SK-N-SH treated with all-trans-retinoic acid at 6 μM for 48 hours (cell line): ENCODE data around the gene FLAD1.

Source experiments
- ATAC-seq: fragments of 200-7000 bp; cut with Tn5 transposase; 3 replicates; pipeline ENCODE4 v1.9.1; 2020; ENCODE audit warnings: mild to moderate bottlenecking, moderate library complexity
- ARNTL ChIP-seq: fragments of 450-650 bp; formaldehyde crosslinking; IDR thresholded peaks from 2 replicates; pipeline ENCODE4 v1.5.0; 2020; ENCODE audit warnings: low read depth, mild to moderate bottlenecking, moderate library complexity, borderline replicate concordance
- BACH2 ChIP-seq: fragments of 250-450 bp; sonication (Bioruptor Pico); IDR thresholded peaks from 2 replicates; pipeline ENCODE4 v1.9.0; 2021; ENCODE audit warnings: mild to moderate bottlenecking, borderline replicate concordance
- CSDC2 ChIP-seq: fragments of 250-450 bp; sonication (Bioruptor Pico); IDR thresholded peaks from 2 replicates; pipeline ENCODE4 v1.5.0; 2020; ENCODE audit warnings: mild to moderate bottlenecking, moderate library complexity
- GLIS3 ChIP-seq: fragments of 250-450 bp; sonication (Bioruptor Pico); IDR thresholded peaks from 2 replicates; pipeline ENCODE4 v1.5.0; 2020; ENCODE audit warnings: mild to moderate bottlenecking, moderate library complexity
- ISL1 ChIP-seq: fragments of 250-450 bp; sonication (Bioruptor Pico); IDR thresholded peaks from 2 replicates; pipeline ENCODE4 v2.1.2; 2022; ENCODE audit warnings: mild to moderate bottlenecking, moderate library complexity
- PATZ1 ChIP-seq: fragments of 250-450 bp; sonication (Bioruptor Pico); IDR thresholded peaks from 2 replicates; pipeline ENCODE4 v1.8.0; 2020; ENCODE audit warnings: mild to moderate bottlenecking, moderate library complexity, borderline replicate concordance
- POU6F1 ChIP-seq: fragments of 250-450 bp; sonication (Bioruptor Pico); IDR thresholded peaks from 2 replicates; pipeline ENCODE4 v1.8.0; 2021; ENCODE audit warnings: low read depth, mild to moderate bottlenecking, moderate library complexity, borderline replicate concordance
- PPARA ChIP-seq: fragments of 250-450 bp; sonication (Bioruptor Pico); IDR thresholded peaks from 2 replicates; pipeline ENCODE4 v1.5.0; 2020; ENCODE audit warnings: mild to moderate bottlenecking, borderline replicate concordance
- RARB ChIP-seq: fragments of 250-450 bp; sonication (Bioruptor Pico); IDR thresholded peaks from 2 replicates; pipeline ENCODE4 v1.8.0; 2021; ENCODE audit warnings: mild to moderate bottlenecking, moderate library complexity
- TOX ChIP-seq: fragments of 250-450 bp; sonication (Bioruptor Pico); IDR thresholded peaks from 2 replicates; pipeline ENCODE4 v1.8.0; 2021; ENCODE audit warnings: mild to moderate bottlenecking, moderate library complexity, borderline replicate concordance
- TSHZ2 ChIP-seq: fragments of 250-450 bp; sonication (Bioruptor Pico); IDR thresholded peaks from 2 replicates; pipeline ENCODE4 v1.5.0; 2020; ENCODE audit warnings: mild to moderate bottlenecking, moderate library complexity
- ZFP3 ChIP-seq: fragments of 250-450 bp; sonication (Bioruptor Pico); IDR thresholded peaks from 2 replicates; pipeline ENCODE4 v1.5.0; 2020; ENCODE audit warnings: mild to moderate bottlenecking, moderate library complexity
- ZNF565 ChIP-seq: fragments of 450-650 bp; formaldehyde crosslinking; conservative IDR thresholded peaks from 2 replicates; pipeline ENCODE4 v1.5.0; 2020; ENCODE audit warnings: low read depth, mild to moderate bottlenecking, moderate library complexity

The FLAD1 gene

GRCh38 chr1:154955718-154956543, 27.2 kb upstream of the FLAD1 start, which contains the start of gene PBXIP1:
Gene PBXIP1, minus strand, starts transcription at chr1:154956099. Its CDS starts 2,378 bp downstream, at chr1:154953721.
- ATAC-seq, result peak; percentile 87
- TF ChIP-seq RARB (CRISPR knock-in tag) (no peak), POU6F1 (0 out of 2 replicates have a peak, but pooled peaks have one; percentile 63)
- TF ChIP-seq, all 23 proteins: peak for 1

GRCh38 chr1:154956544-154956941, 26.6 kb upstream of the FLAD1 start:
- TF ChIP-seq ISL1 (CRISPR knock-in tag), result no peak
- ATAC-seq, result no peak

- no peak for TF ChIP-seq PATZ1 (CRISPR knock-in tag)
- TF ChIP-seq ARNTL (CRISPR knock-in tag), result no peak
- TF ChIP-seq TSHZ2 (CRISPR knock-in tag), result no peak
- no peak for TF ChIP-seq ZFP3 (CRISPR knock-in tag)
- TF ChIP-seq BACH2, result no peak
- TF ChIP-seq ZNF565 (CRISPR knock-in tag), result no peak
- no peak for TF ChIP-seq POU6F1
- TF ChIP-seq, all 23 proteins: peak for 0
These were observed 26.0 kb upstream of the FLAD1 start for GRCh38 chr1:154957091-154957657.

GRCh38 chr1:154958036-154958435, 25.1 kb upstream of the FLAD1 start:
- no peak for ATAC-seq
- no peak for TF ChIP-seq PPARA (CRISPR knock-in tag)
- TF ChIP-seq TOX, result no peak
- TF ChIP-seq PATZ1 (CRISPR knock-in tag), result no peak
- TF ChIP-seq CSDC2 (CRISPR knock-in tag), result no peak
- no peak for TF ChIP-seq GLIS3 (CRISPR knock-in tag)

More at GRCh38 chr1:154957091-154957657, 26.0 kb upstream of the FLAD1 start:
- no peak for ATAC-seq
